Measurements from ENCODE around the gene LYL1. TPM values are rescaled to one million over a fixed set of nuclear protein-coding genes. Genes with fewer than 3 reads are reported as not detected.
A peak's percentile ranks its signal among the peaks of the same experiment; 100 is the strongest.

Gene LYL1
- total and polyA plus RNA-seq, 2 of the 4 experiments (the other 2 are of a cell fraction): 0.36 to 0.39 TPM

- Histone ChIP-seq H3K4ac (ENCODE audit: low read depth, low read length) (no peak overlapping the region), H2AK9ac (replicated peaks; ENCODE audit: low read depth, low read length, poor library complexity) (peak overlapping the region; percentile 33), H4K8ac (ENCODE audit: low read depth in 2 of 2, low read length in 2 of 2) (no peak overlapping the region), H3K14ac (replicated peaks; ENCODE audit: low read depth, low read length) (no peak overlapping the region), H3K4me3 (ENCODE audit: insufficient read depth, low read depth, low read length) (no peak overlapping the region), H3K56ac (ENCODE audit: extremely low read depth, insufficient read depth, low read length) (no peak overlapping the region), H4K20me1 (ENCODE audit: insufficient read depth, low read length) (peaks cover 16% of the 10 kb centered on the region), H3K36me3 (ENCODE audit: control insufficient read depth, insufficient read depth, low read length) (peaks cover 49% of the 10 kb centered on the region), H3K27ac (ENCODE audit: insufficient read depth, low read length) (no peak overlapping the region), H3K23ac (ENCODE audit: low read depth, low read length) (no peak overlapping the region), H2AK5ac (ENCODE audit: low read depth, low read length) (no peak overlapping the region), H3K9ac (ENCODE audit: low read depth, low read length) (no peak overlapping the region), H3K9me3 (ENCODE audit: control insufficient read depth, insufficient read depth, low read length) (no peaks in the 10 kb centered on the region), H3K79me1 (ENCODE audit: low read depth in 1 of 2, low read length in 2 of 2) (peaks cover under 1 to 34% of the 10 kb centered on the region in 2 experiments; a peak in 3 of 4 replicates), H2BK5ac (ENCODE audit: low read depth, low read length, poor library complexity, severe bottlenecking) (no peak overlapping the region), H2BK120ac (ENCODE audit: low read depth, low read length) (no peak overlapping the region), H4K91ac (ENCODE audit: insufficient read depth, low read depth, low read length) (no peak overlapping the region), H3K4me2 (ENCODE audit: low read depth, low read length) (no peak overlapping the region), H3K27me3 (ENCODE audit: control insufficient read depth, insufficient read depth, low read length) (no peaks in the 10 kb centered on the region), H2BK15ac (ENCODE audit: low read depth, low read length) (no peak overlapping the region), H2AFZ (replicated peaks; ENCODE audit: low read length, poor library complexity) (no peak overlapping the region), H3K4me1 (ENCODE audit: control insufficient read depth, insufficient read depth, low read length) (peaks cover 30% of the 10 kb centered on the region), H2BK20ac (ENCODE audit: low read depth, low read length) (no peak overlapping the region), H4K5ac (ENCODE audit: low read depth, low read length) (no peak overlapping the region), H3K9me1 (ENCODE audit: insufficient read depth, low read length) (peaks cover 4% of the 10 kb centered on the region), H3K18ac (ENCODE audit: low read depth, low read length) (no peak overlapping the region)
- CTCF ChIA-PET: no interaction called here
- dilution Hi-C loops (cut with HindIII; ENCODE audit: low sequenced_read_pairs, unreplicated experiment) (no loop called here), in situ Hi-C loops (cut with MboI; ENCODE audit: low sequenced_read_pairs) (no loop called here), intact Hi-C loops (cut with micrococcal nuclease) (no loop called here)
- DNase-seq (no peak), ATAC-seq (ENCODE audit: low read depth) (no peak)
- 69% methylated on average over 6 of the region's 8 CpGs; no CpG with 5 or more reads in 1 of the 2 experiments for WGBS, 2 experiments (ENCODE audit: extremely low coverage in 2 of 2, insufficient read length in 1 of 2)
- no peak for TF ChIP-seq ELK1 (IDR thresholded peaks at IDR 0.05; ENCODE audit: borderline replicate concordance, low read depth, low read length)
- no peak for TF ChIP-seq CTCF (conservative IDR thresholded peaks at IDR 0.05; ENCODE audit: low read depth, low read length)
- no peak for TF ChIP-seq CEBPB (IDR thresholded peaks at IDR 0.05; ENCODE audit: low read depth, low read length)
- no peak for TF ChIP-seq RCOR1 (IDR thresholded peaks at IDR 0.05; ENCODE audit: insufficient replicate concordance, low read length)
- no peak for TF ChIP-seq FOS (IDR thresholded peaks at IDR 0.05; ENCODE audit: low read depth, low read length)
- TF ChIP-seq CHD1 (IDR thresholded peaks at IDR 0.05; ENCODE audit: low read depth, low read length): no peak
- TF ChIP-seq USF2 (IDR thresholded peaks at IDR 0.05; ENCODE audit: low read depth, low read length): no peak
- no peak for TF ChIP-seq MAZ (IDR thresholded peaks at IDR 0.05; ENCODE audit: borderline replicate concordance, low read depth, low read length)
- no peak for TF ChIP-seq MXI1 (IDR thresholded peaks at IDR 0.05; ENCODE audit: borderline replicate concordance, low read depth, low read length)
- no peak for TF ChIP-seq RAD21 (IDR thresholded peaks at IDR 0.05; ENCODE audit: low read length)
- TF ChIP-seq MAFK (IDR thresholded peaks at IDR 0.05; ENCODE audit: low read depth, low read length): no peak
- TF ChIP-seq POLR2A (IDR thresholded peaks at IDR 0.05; ENCODE audit: low read depth, low read length): no peak
- no peak for TF ChIP-seq NFE2L2 (IDR thresholded peaks at IDR 0.05; ENCODE audit: low read depth, low read length)
- no TSS peak for BruUV-seq (replicated peaks)
- POLR2A ChIA-PET (ENCODE audit: unreplicated experiment): no interaction called here
Measured at GRCh38 chr19:13076320-13076719, 26.3 kb downstream of the LYL1 start.
